Measurements from ENCODE around the gene RELN. TPM values are rescaled to one million over a fixed set of nuclear protein-coding genes. Genes with fewer than 3 reads are reported as not detected.

Gene RELN
- total and polyA plus RNA-seq, 9 of the 15 experiments (the other 6 are each of a cell fraction or from before 2014, with no cell fraction given): 12.9 to 43.2 (median 18.1) TPM

- Histone ChIP-seq H4K20me1 (replicated peaks; ENCODE audit: control insufficient read depth, insufficient read depth, low read length) (no peaks in the 10 kb centered on the region), H3K9ac (ENCODE audit: insufficient read depth in 1 of 2, low read depth in 2 of 2, low read length in 2 of 2) (no peak overlapping the region), H3K4me3 (no peak overlapping the region), H3K27ac (ENCODE audit: extremely low read depth, low read depth, low read length) (no peak overlapping the region), H2AFZ (ENCODE audit: low read depth, low read length) (no peak overlapping the region), H3K9me3 (replicated peaks; ENCODE audit: control insufficient read depth, insufficient read depth, low read depth, low read length) (no peaks in the 10 kb centered on the region), H3K79me2 (ENCODE audit: control insufficient read depth, insufficient read depth, low read length) (no peaks in the 10 kb centered on the region; the same call in 2 of the 3 replicates), H3K4me2 (ENCODE audit: insufficient read depth, low read length) (no peak overlapping the region), H3K9me1 (ENCODE audit: control insufficient read depth, insufficient read depth, low read length) (no peaks in the 10 kb centered on the region), H3K36me3 (ENCODE audit: control insufficient read depth, insufficient read depth, low read length) (peaks cover 10% of the 10 kb centered on the region; the same call in 2 of the 3 replicates), H3K27me3 (ENCODE audit: control insufficient read depth in 2 of 2, insufficient read depth in 2 of 2, low read length in 2 of 2) (no peaks in the 10 kb centered on the region), H3K4me1 (replicated peaks in 1 of 2; ENCODE audit: control insufficient read depth in 2 of 2, insufficient read depth in 2 of 2, low read length in 2 of 2) (peaks cover 0 to 9% of the 10 kb centered on the region in 2 experiments; a peak in 3 of 5 replicates)
- FAIRE-seq: no peak
- no peak for DNase-seq (ENCODE audit: extremely low read depth in 1 of 4, low spot score in 3 of 4)
- in situ Hi-C loops (cut with MboI) (no loop called here), intact Hi-C loops (cut with micrococcal nuclease) (no loop called here)
- ATAC-seq: no peak
- WGBS (ENCODE audit: insufficient coverage, low coverage, missing lambda C conversion rate): 82% methylated on average over 6 of the region's 6 CpGs
- no TSS peak for BruUV-seq (replicated peaks)
- TF ChIP-seq ELK1 (CRISPR knock-in tag; IDR thresholded peaks at IDR 0.05) (no peak), NKRF (IDR thresholded peaks at IDR 0.05; ENCODE audit: borderline replicate concordance) (no peak), CBFA2T3 (IDR thresholded peaks at IDR 0.05) (no peak)
- ChIA-PET POLR2A (interaction anchor here (1.2 to 1.7 kb wide), 2 partner anchors 20 to 119 kb away, joined by 3 to 4 read pairs; no protein-coding TSS in a partner anchor), CTCF (ENCODE audit: low intra/inter-chr PET ratio) (no interaction called here)
These were observed 27.4 kb downstream of the RELN start for GRCh38 chr7:103962070-103962469.
